ENCODE results near the gene KDM1B.

- TF ChIP-seq RARB (CRISPR knock-in tag; IDR thresholded peaks at IDR 0.05) (no peak), PATZ1 (CRISPR knock-in tag; IDR thresholded peaks at IDR 0.05; ENCODE audit: borderline replicate concordance) (no peak), ZNF565 (CRISPR knock-in tag; conservative IDR thresholded peaks at IDR 0.05; ENCODE audit: low read depth) (no peak)
These were observed 104.6 kb downstream of the KDM1B start for GRCh38 chr6:18259675-18260447.
